Measurements from ENCODE around the gene BRPF1. TPM values are rescaled to one million over a fixed set of nuclear protein-coding genes. Genes with fewer than 3 reads are reported as not detected.

Gene BRPF1
- total and polyA plus RNA-seq, 2 experiments from 2014 or later: 8.0 to 24.7 TPM

DNA sequence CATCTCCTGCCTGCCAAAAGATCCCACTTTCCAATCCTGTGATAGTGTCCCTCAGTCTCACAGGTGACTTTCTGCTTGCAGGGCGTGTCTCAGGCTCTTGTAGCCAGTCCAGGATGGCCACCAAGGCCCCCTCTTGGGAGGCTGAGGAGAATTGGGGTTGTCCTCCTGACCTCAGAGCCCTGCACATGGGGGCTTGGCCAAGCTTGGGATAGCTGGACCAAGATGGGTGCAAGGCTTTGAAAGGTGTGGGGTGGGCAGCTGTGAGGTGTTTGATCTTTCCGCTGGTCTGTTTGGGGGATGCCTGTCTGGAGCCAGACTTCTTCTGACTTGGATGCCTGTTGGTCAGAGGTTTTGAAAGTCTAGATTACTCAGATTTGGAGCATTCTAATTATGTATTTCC, 39.9 kb upstream of the BRPF1 start:
- Mint-ChIP-seq H3K4me1 (no peaks in the 10 kb centered on the region), H3K4me3 (no peak overlapping the region), H3K27ac (no peak overlapping the region), H3K9me3 (no peaks in the 10 kb centered on the region), H3K27me3 (ENCODE audit: insufficient read depth, low read depth, poor library complexity) (peaks cover 2% of the 10 kb centered on the region), H3K36me3 (ENCODE audit: low read depth) (peaks cover 23% of the 10 kb centered on the region)
- H4K20me1 ChIP-seq (replicated peaks; ENCODE audit: insufficient read depth): no peaks in the 10 kb centered on the region
- no peaks in the 10 kb centered on the region for H3K27me3 ChIP-seq (ENCODE audit: insufficient read depth)
- H2AFZ ChIP-seq: no peak overlapping the region
- H3K4me3 ChIP-seq: no peak overlapping the region
- TF ChIP-seq, protein P1, sequence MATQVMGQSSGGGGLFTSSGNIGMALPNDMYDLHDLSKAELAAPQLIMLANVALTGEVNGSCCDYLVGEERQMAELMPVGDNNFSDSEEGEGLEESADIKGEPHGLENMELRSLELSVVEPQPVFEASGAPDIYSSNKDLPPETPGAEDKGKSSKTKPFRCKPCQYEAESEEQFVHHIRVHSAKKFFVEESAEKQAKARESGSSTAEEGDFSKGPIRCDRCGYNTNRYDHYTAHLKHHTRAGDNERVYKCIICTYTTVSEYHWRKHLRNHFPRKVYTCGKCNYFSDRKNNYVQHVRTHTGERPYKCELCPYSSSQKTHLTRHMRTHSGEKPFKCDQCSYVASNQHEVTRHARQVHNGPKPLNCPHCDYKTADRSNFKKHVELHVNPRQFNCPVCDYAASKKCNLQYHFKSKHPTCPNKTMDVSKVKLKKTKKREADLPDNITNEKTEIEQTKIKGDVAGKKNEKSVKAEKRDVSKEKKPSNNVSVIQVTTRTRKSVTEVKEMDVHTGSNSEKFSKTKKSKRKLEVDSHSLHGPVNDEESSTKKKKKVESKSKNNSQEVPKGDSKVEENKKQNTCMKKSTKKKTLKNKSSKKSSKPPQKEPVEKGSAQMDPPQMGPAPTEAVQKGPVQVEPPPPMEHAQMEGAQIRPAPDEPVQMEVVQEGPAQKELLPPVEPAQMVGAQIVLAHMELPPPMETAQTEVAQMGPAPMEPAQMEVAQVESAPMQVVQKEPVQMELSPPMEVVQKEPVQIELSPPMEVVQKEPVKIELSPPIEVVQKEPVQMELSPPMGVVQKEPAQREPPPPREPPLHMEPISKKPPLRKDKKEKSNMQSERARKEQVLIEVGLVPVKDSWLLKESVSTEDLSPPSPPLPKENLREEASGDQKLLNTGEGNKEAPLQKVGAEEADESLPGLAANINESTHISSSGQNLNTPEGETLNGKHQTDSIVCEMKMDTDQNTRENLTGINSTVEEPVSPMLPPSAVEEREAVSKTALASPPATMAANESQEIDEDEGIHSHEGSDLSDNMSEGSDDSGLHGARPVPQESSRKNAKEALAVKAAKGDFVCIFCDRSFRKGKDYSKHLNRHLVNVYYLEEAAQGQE (IDR thresholded peaks at IDR 0.05; ENCODE audit: unreplicated experiment): no peak
- TF ChIP-seq EZH2 (IDR thresholded peaks at IDR 0.05; ENCODE audit: low read depth, unreplicated experiment) (no peak), ZNF331 (CRISPR knock-in tag; IDR thresholded peaks at IDR 0.05; ENCODE audit: low read depth) (no peak), ZNF114 (CRISPR knock-in tag; IDR thresholded peaks at IDR 0.05) (no peak), JUNB (IDR thresholded peaks at IDR 0.05; ENCODE audit: unreplicated experiment) (no peak), POLR2AphosphoS5 (IDR thresholded peaks at IDR 0.05; ENCODE audit: low read depth) (no peak), EZH2phosphoT487 (IDR thresholded peaks at IDR 0.05; ENCODE audit: unreplicated experiment) (no peak), STAT1 (IDR thresholded peaks at IDR 0.05; ENCODE audit: unreplicated experiment) (no peak)
- TF ChIP-seq, protein P2, sequence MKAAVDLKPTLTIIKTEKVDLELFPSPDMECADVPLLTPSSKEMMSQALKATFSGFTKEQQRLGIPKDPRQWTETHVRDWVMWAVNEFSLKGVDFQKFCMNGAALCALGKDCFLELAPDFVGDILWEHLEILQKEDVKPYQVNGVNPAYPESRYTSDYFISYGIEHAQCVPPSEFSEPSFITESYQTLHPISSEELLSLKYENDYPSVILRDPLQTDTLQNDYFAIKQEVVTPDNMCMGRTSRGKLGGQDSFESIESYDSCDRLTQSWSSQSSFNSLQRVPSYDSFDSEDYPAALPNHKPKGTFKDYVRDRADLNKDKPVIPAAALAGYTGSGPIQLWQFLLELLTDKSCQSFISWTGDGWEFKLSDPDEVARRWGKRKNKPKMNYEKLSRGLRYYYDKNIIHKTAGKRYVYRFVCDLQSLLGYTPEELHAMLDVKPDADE (IDR thresholded peaks at IDR 0.05): no peak
- H3K4me1 ChIP-seq (ENCODE audit: insufficient read depth): no peaks in the 10 kb centered on the region
- peaks cover 7% of the 10 kb centered on the region for H3K36me3 ChIP-seq (ENCODE audit: insufficient read depth)
- no peaks in the 10 kb centered on the region for H3F3A ChIP-seq (replicated peaks; ENCODE audit: low read depth)
- H3K27ac ChIP-seq (ENCODE audit: low read depth): no peak overlapping the region
- no peak overlapping the region for H3K4me2 ChIP-seq
- no peak for DNase-seq (ENCODE audit: low spot score)
- ATAC-seq: no peak
- H3K9me2 ChIP-seq (ENCODE audit: insufficient read depth): no peaks in the 10 kb centered on the region
- H3K79me2 ChIP-seq (replicated peaks; ENCODE audit: insufficient read depth): no peaks in the 10 kb centered on the region

DNA sequence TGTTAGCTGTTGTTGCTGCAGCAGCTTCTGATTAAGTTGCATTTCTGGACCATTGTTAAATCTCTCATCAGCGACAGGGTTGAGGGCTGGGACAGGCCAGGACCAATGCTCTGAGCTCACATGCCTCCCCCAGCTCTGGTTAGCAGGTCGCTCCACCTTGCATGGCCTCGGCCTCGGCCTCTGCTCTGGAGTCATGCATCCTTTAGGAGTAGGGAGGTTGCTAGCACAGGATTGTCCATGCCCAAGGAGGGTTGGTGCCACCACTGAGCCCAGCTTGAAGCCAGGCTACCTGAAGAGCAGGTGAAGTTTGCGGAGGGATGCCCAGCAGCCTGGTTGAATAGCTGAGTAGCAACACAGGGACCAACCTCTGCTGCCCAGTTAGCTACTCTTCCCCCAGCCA, 39.1 kb upstream of the BRPF1 start:
- DNase-seq (ENCODE audit: low spot score) (no peak), ATAC-seq (no peak)
- Histone ChIP-seq H2AFZ (no peak overlapping the region), H3K9me2 (ENCODE audit: insufficient read depth) (no peaks in the 10 kb centered on the region), H3K4me2 (no peak overlapping the region), H3K27me3 (ENCODE audit: insufficient read depth) (no peaks in the 10 kb centered on the region), H3K36me3 (ENCODE audit: insufficient read depth) (peaks cover 7% of the 10 kb centered on the region), H3K4me1 (ENCODE audit: insufficient read depth) (no peaks in the 10 kb centered on the region), H3K27ac (ENCODE audit: low read depth) (no peak overlapping the region), H3F3A (replicated peaks; ENCODE audit: low read depth) (no peaks in the 10 kb centered on the region), H3K79me2 (replicated peaks; ENCODE audit: insufficient read depth) (no peaks in the 10 kb centered on the region), H4K20me1 (replicated peaks; ENCODE audit: insufficient read depth) (no peaks in the 10 kb centered on the region), H3K4me3 (no peak overlapping the region)
- H3K27ac Mint-ChIP-seq: no peak overlapping the region
- H3K27me3 Mint-ChIP-seq (ENCODE audit: insufficient read depth, low read depth, poor library complexity): peaks cover 2% of the 10 kb centered on the region
- H3K36me3 Mint-ChIP-seq (ENCODE audit: low read depth): peaks cover 19% of the 10 kb centered on the region
- no peaks in the 10 kb centered on the region for H3K4me1 Mint-ChIP-seq
- H3K9me3 Mint-ChIP-seq: no peaks in the 10 kb centered on the region
- H3K4me3 Mint-ChIP-seq: no peak overlapping the region
- TF ChIP-seq CREB1 (CRISPR knock-in tag; IDR thresholded peaks at IDR 0.05; ENCODE audit: low read depth) (no peak), EZH2phosphoT487 (IDR thresholded peaks at IDR 0.05; ENCODE audit: unreplicated experiment) (no peak), NANOG (IDR thresholded peaks at IDR 0.05; ENCODE audit: borderline replicate concordance) (no peak)
- TF ChIP-seq, protein P1 (IDR thresholded peaks at IDR 0.05; ENCODE audit: unreplicated experiment): no peak
